Measurements from ENCODE around the gene USP30. TPM values are rescaled to one million over a fixed set of nuclear protein-coding genes. Genes with fewer than 3 reads are reported as not detected.

USP30 gene
- total and polyA plus RNA-seq, 10 of the 15 experiments (the other 5 are each of a cell fraction or from before 2014, with no cell fraction given): 2.1 to 16.2 (median 6.4) TPM

- Histone ChIP-seq H3K9me3 (replicated peaks; ENCODE audit: control insufficient read depth, insufficient read depth, low read length) (no peaks in the 10 kb centered on the region), H2AFZ (ENCODE audit: control insufficient read depth, low read depth, low read length) (no peak overlapping the region), H3K79me2 (ENCODE audit: control insufficient read depth, insufficient read depth, low read length) (no peaks in the 10 kb centered on the region), H3K27me3 (replicated peaks in 1 of 2; ENCODE audit: control insufficient read depth in 2 of 2, insufficient read depth in 2 of 2, low read length in 1 of 2) (no peaks in the 10 kb centered on the region), H3K4me3 (no peak overlapping the region), H3K9ac (ENCODE audit: control insufficient read depth, insufficient read depth, low read length) (no peak overlapping the region), H3K4me1 (ENCODE audit: control insufficient read depth, insufficient read depth, low read length) (no peaks in the 10 kb centered on the region), H3K36me3 (ENCODE audit: control insufficient read depth in 2 of 2, insufficient read depth in 2 of 2, low read length in 1 of 2) (peaks cover 0 to 4% of the 10 kb centered on the region in 2 experiments; a peak in 1 of 4 replicates), H3K27ac (ENCODE audit: control insufficient read depth, insufficient read depth) (no peak overlapping the region), H4K20me1 (ENCODE audit: control insufficient read depth, insufficient read depth) (no peaks in the 10 kb centered on the region), H3K4me2 (ENCODE audit: control insufficient read depth, insufficient read depth) (no peak overlapping the region)
- SMC1A ChIA-PET (ENCODE audit: uncharacterized antibody, unreplicated experiment): no interaction called here
- CTCF ChIA-PET: interaction anchor here (0.7 kb wide), 1 partner anchor 45 kb away, joined by 3 read pairs; no protein-coding TSS in a partner anchor
- BruUV-seq (replicated peaks): no TSS peak
- DNase-seq (ENCODE audit: low read depth, low spot score): no peak
- in situ Hi-C loops (cut with MboI): no loop called here
- POLR2A ChIA-PET: no interaction called here
- RAD21 ChIA-PET (ENCODE audit: unreplicated experiment): no interaction called here
- TF ChIP-seq, protein P1, sequence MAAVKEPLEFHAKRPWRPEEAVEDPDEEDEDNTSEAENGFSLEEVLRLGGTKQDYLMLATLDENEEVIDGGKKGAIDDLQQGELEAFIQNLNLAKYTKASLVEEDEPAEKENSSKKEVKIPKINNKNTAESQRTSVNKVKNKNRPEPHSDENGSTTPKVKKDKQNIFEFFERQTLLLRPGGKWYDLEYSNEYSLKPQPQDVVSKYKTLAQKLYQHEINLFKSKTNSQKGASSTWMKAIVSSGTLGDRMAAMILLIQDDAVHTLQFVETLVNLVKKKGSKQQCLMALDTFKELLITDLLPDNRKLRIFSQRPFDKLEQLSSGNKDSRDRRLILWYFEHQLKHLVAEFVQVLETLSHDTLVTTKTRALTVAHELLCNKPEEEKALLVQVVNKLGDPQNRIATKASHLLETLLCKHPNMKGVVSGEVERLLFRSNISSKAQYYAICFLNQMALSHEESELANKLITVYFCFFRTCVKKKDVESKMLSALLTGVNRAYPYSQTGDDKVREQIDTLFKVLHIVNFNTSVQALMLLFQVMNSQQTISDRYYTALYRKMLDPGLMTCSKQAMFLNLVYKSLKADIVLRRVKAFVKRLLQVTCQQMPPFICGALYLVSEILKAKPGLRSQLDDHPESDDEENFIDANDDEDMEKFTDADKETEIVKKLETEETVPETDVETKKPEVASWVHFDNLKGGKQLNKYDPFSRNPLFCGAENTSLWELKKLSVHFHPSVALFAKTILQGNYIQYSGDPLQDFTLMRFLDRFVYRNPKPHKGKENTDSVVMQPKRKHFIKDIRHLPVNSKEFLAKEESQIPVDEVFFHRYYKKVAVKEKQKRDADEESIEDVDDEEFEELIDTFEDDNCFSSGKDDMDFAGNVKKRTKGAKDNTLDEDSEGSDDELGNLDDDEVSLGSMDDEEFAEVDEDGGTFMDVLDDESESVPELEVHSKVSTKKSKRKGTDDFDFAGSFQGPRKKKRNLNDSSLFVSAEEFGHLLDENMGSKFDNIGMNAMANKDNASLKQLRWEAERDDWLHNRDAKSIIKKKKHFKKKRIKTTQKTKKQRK (IDR thresholded peaks at IDR 0.05; ENCODE audit: low read depth, low read length): no peak
- TF ChIP-seq, protein P2, sequence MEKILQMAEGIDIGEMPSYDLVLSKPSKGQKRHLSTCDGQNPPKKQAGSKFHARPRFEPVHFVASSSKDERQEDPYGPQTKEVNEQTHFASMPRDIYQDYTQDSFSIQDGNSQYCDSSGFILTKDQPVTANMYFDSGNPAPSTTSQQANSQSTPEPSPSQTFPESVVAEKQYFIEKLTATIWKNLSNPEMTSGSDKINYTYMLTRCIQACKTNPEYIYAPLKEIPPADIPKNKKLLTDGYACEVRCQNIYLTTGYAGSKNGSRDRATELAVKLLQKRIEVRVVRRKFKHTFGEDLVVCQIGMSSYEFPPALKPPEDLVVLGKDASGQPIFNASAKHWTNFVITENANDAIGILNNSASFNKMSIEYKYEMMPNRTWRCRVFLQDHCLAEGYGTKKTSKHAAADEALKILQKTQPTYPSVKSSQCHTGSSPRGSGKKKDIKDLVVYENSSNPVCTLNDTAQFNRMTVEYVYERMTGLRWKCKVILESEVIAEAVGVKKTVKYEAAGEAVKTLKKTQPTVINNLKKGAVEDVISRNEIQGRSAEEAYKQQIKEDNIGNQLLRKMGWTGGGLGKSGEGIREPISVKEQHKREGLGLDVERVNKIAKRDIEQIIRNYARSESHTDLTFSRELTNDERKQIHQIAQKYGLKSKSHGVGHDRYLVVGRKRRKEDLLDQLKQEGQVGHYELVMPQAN (conservative IDR thresholded peaks at IDR 0.05): no peak
- TF ChIP-seq CHD1 (IDR thresholded peaks at IDR 0.05; ENCODE audit: low read depth, low read length): no peak
- no peak for TF ChIP-seq ZNF384 (IDR thresholded peaks at IDR 0.05; ENCODE audit: borderline replicate concordance, low read depth, low read length)
- TF ChIP-seq POU2F2 (IDR thresholded peaks at IDR 0.05; ENCODE audit: borderline replicate concordance, low read depth, low read length): no peak
- no peak for TF ChIP-seq CUX1 (IDR thresholded peaks at IDR 0.05; ENCODE audit: insufficient replicate concordance, low read depth, low read length)
- TF ChIP-seq JUNB (IDR thresholded peaks at IDR 0.05): no peak
- no peak for TF ChIP-seq CEBPB (IDR thresholded peaks at IDR 0.05; ENCODE audit: borderline replicate concordance in 1 of 2, low read depth in 2 of 2, low read length in 2 of 2)
- TF ChIP-seq PAX5 (IDR thresholded peaks at IDR 0.05; ENCODE audit: borderline replicate concordance, low read depth, low read length): no peak
- intact Hi-C loops (cut with micrococcal nuclease; ENCODE audit: unreplicated experiment): no loop called here
- no peak for FAIRE-seq
- WGBS (ENCODE audit: insufficient coverage, insufficient replicate concordance, low lambda C conversion rate, missing lambda C conversion rate): 73% methylated on average over 3 of the region's 3 CpGs
- no peak for ATAC-seq
These were observed 63.0 kb downstream of the USP30 start for GRCh38 chr12:109115404-109115757.

Measured in GM12878 (cell line).